Colonic mucosa (tissue), 4 donors: ENCODE measurements around the gene LCMT1. TPM values are rescaled to one million over a fixed set of nuclear protein-coding genes. Genes with fewer than 3 reads are reported as not detected.

Source experiments
- DNase-seq: peaks from one replicate; pipeline ENCODE4 v3.0.0-alpha.2; 2020
- H3K27ac ChIP-seq: fragments of 200-600 bp; one replicate; pipeline ENCODE4 v1.8.0; 2021
- H3K27me3 ChIP-seq: fragments of 200-600 bp; one replicate; pipeline ENCODE4 v1.8.0; 2021
- H3K36me3 ChIP-seq: fragments of 200-600 bp; one replicate; pipeline ENCODE4 v1.8.0; 2021
- H3K4me1 ChIP-seq: fragments of 200-600 bp; one replicate; pipeline ENCODE4 v1.8.0; 2021; ENCODE audit warnings: mild to moderate bottlenecking
- H3K4me3 ChIP-seq: fragments of 200-600 bp; one replicate; pipeline ENCODE4 v1.8.0; 2021
- H3K9ac ChIP-seq, 2 donors: one replicate each; pipeline ENCODE4 v1.7.0; 2013; ENCODE audit warnings: control low read depth in 2 of 2, low read depth in 2 of 2, low read length in 2 of 2
- H3K9me3 ChIP-seq: fragments of 200-600 bp; one replicate; pipeline ENCODE4 v1.8.0; 2021
- intact Hi-C: fragments of 100-400 bp; cut with DNase I; formaldehyde crosslinking; loops from one replicate; pipeline ENCODE4 v1.14.1; 2022
- total RNA-seq, 2 donors: library from RNA; stranded (reverse); fragmentation: NEBNext Ultra II Directional in 1 of 2; extraction: Animal tissue kit (Norgen Biotek cat#: 25700) in 1 of 2; gene quantifications; one replicate each; pipeline ENCODE4 v1.2.1, GENCODE V29; 2021
- TF ChIP-seq, protein P1 (sequence below): fragments of 200-600 bp; IDR thresholded peaks from one replicate; pipeline ENCODE4 v1.8.0; 2022; ENCODE audit warnings: antibody characterized with exemption, mild to moderate bottlenecking
- donor health status: healthy.
- donor health status: DM: no; HTN: no; CAD: no.
- donor health status: DM: no; HTN: no; CAD: no.

The LCMT1 gene
- total RNA-seq, 2 donors from 2014 or later = 46.9 to 47.6 TPM

DNA sequence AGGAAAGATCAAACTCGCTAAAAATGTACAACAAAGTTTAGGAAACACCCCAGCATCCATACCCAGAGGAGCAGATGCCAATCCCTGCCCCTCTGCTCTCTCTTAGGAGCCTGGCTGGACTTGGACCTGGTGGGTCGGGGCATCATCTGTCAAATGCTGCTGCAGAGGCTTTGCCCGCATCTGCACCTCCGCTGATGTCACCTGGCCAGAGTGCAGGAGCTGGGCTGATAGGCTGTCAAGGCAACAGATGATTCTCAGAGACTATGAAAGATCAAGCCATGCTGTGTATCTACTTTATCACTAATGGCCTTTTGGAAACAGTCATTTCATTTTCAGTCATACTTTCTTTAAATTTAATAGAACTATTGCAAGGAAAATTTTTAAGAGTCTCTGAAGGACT is 15.9 kb upstream of the LCMT1 start:
- Histone ChIP-seq H3K9me3 (no peaks in the 10 kb centered on the region), H3K4me3 (no peak overlapping the region), H3K27me3 (no peaks in the 10 kb centered on the region), H3K27ac (no peak overlapping the region), H3K9ac (no peak overlapping the region), H3K36me3 (no peaks in the 10 kb centered on the region), H3K4me1 (no peaks in the 10 kb centered on the region)
- intact Hi-C loops = no loop called here
- TF ChIP-seq, protein P1, sequence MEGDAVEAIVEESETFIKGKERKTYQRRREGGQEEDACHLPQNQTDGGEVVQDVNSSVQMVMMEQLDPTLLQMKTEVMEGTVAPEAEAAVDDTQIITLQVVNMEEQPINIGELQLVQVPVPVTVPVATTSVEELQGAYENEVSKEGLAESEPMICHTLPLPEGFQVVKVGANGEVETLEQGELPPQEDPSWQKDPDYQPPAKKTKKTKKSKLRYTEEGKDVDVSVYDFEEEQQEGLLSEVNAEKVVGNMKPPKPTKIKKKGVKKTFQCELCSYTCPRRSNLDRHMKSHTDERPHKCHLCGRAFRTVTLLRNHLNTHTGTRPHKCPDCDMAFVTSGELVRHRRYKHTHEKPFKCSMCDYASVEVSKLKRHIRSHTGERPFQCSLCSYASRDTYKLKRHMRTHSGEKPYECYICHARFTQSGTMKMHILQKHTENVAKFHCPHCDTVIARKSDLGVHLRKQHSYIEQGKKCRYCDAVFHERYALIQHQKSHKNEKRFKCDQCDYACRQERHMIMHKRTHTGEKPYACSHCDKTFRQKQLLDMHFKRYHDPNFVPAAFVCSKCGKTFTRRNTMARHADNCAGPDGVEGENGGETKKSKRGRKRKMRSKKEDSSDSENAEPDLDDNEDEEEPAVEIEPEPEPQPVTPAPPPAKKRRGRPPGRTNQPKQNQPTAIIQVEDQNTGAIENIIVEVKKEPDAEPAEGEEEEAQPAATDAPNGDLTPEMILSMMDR = no peak
- DNase-seq = no peak

DNA sequence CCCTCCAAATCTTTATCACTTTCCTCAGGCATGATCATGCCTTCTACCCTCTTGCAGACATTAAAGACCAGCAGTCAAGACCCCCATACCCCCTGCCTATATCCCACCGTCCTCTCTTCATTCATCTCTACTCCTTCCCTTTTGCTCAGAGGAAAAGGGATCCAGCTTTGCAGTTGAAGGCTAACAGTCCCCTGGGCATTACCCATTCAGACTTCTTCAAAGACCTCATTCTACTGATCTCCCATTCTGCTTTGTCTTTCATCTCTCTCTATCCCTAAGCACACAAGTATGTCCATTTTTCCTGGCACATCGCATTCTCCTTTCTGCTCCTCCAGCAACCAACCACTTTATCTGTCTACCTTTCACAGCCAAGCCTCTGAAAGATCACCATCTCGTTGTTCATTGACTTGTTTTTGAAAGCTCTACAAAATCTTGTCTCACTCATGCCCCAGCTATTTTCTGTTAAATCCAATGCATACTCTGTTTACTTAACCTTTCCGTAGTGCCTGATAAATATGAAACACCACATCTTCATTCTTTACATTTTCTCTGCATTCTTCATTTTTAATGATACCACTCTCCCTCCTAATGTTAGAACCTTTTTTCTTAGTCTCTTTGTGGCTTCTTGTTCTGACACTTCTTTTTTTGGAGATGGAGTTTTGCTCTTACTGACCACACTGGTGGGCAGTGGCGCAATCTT is 14.1 kb upstream of the LCMT1 start:
- H3K27me3 ChIP-seq = no peaks in the 10 kb centered on the region
- no peaks in the 10 kb centered on the region for H3K9me3 ChIP-seq
- no peaks in the 10 kb centered on the region for H3K4me1 ChIP-seq
- H3K27ac ChIP-seq = no peak overlapping the region
- intact Hi-C loops = no loop called here
- H3K36me3 ChIP-seq = no peaks in the 10 kb centered on the region
- H3K4me3 ChIP-seq = no peak overlapping the region
- no peak for DNase-seq
- TF ChIP-seq, protein P1 = no peak
- no peak overlapping the region for H3K9ac ChIP-seq

DNA sequence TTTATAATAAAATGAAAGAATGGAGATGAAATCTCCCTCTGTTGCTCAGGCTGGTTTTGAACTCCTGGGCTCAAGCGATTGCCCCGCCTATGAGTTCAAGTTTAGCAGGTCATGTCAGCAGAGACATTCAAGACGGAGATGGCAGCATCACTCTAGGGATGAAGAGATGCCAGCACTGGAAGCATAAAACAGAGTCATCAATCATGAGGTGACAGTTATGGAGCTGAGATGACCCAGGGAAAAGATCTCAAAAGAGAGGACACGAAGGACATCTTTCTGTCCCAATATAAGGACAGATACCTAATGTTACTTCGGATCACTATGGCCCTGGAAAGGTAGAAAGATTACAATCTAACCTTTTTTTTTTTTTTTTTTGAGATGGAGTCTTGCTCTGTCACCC is 11.0 kb upstream of the LCMT1 start:
- Histone ChIP-seq H3K4me3 (no peak overlapping the region), H3K36me3 (no peaks in the 10 kb centered on the region), H3K4me1 (no peaks in the 10 kb centered on the region), H3K9me3 (no peaks in the 10 kb centered on the region), H3K9ac (no peak overlapping the region), H3K27ac (no peak overlapping the region), H3K27me3 (no peaks in the 10 kb centered on the region)
- intact Hi-C loops = no loop called here
- TF ChIP-seq, protein P1 = no peak
- DNase-seq = no peak

DNA sequence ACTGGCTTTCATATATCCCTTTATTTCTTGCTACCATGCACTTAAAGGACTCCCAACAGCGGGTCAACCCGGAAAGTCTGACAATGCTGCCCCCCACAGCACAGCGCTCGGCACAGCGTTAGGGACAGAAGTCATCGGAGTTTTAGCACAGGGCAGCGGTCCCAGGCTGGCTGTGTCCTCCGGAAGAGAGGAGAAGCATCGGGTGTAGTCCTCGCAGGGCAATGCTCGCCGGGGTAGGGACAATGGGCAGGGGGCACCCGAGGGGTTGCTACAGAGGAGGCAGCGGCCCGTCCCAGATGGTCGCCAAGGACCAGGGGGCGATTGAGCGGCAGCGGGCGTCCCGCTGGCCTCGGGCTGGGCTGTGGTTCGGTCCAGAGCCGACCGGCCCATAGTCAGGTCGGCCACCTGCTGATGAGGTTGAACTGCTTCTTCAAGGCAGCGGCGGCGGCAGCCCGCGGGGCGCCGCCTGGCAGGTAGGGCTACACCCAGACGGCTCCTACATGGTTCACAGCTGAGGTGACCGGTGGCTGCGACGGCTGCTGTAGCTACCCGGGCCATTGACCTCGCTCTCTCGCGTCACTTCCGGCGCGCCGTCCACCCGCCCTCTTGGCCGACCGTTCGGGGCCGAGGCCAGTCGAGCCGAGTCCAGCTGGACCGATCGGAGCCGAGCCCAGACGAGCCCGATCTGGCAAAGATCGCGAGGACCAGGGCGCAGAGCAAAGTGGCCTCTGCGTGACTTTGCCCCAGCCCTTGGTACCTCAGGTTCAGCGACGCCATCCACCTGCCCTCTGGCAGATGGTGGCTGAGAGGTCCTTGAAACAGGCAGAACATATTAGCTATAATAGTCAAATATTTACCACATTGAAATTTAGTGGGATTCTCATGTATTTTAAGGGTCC is 4.7 kb upstream of the LCMT1 start:
- TF ChIP-seq, protein P1 = no peak
- Histone ChIP-seq H3K4me3 (peak overlapping the region; percentile 70), H3K9me3 (no peaks in the 10 kb centered on the region), H3K4me1 (peaks cover 18% of the 10 kb centered on the region), H3K27ac (peak overlapping the region; percentile 39), H3K27me3 (no peaks in the 10 kb centered on the region), H3K9ac (peak overlapping the region; percentile 90 to 91), H3K36me3 (no peaks in the 10 kb centered on the region)
- intact Hi-C loops = loop anchor here (5.0 kb wide), 1 partner anchor 40 kb away; no protein-coding TSS in a partner anchor
- peak; percentile 95 for DNase-seq

DNA sequence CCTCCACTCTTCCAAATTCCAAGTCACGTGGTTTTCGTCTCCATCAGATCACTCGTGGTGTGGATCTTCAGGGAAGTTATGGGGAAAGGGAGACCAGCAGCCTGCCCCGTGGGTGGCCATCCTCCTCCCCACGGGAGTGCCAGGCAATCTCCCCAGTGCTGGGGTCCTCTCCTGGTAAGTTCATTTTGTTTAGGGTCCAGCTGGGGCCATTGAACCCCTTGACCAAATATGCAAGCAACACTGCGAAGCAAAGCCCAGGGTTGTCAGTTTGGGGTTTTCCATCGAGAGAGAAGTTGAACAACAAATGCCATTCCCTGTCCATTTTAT is 4.1 kb upstream of the LCMT1 start:
- Histone ChIP-seq H3K27me3 (no peaks in the 10 kb centered on the region), H3K9me3 (no peaks in the 10 kb centered on the region), H3K9ac (peak overlapping the region in 1 of 2 donors; percentile 90), H3K27ac (peak overlapping the region; percentile 39), H3K4me1 (peaks cover 21% of the 10 kb centered on the region), H3K36me3 (no peaks in the 10 kb centered on the region), H3K4me3 (peak overlapping the region; percentile 70)
- DNase-seq = no peak
- TF ChIP-seq, protein P1 = no peak
- intact Hi-C loops = loop anchor here (5.0 kb wide), 1 partner anchor 40 kb away; no protein-coding TSS in a partner anchor
